ENCODE measurements around the gene JAK1. TPM values are rescaled to one million over a fixed set of nuclear protein-coding genes. Genes with fewer than 3 reads are reported as not detected.

The JAK1 gene
- total and polyA plus RNA-seq, 10 of the 15 experiments (the other 5 are each of a cell fraction or from before 2014, with no cell fraction given), result 9.6 to 45.5 (median 35.7) TPM

DNA sequence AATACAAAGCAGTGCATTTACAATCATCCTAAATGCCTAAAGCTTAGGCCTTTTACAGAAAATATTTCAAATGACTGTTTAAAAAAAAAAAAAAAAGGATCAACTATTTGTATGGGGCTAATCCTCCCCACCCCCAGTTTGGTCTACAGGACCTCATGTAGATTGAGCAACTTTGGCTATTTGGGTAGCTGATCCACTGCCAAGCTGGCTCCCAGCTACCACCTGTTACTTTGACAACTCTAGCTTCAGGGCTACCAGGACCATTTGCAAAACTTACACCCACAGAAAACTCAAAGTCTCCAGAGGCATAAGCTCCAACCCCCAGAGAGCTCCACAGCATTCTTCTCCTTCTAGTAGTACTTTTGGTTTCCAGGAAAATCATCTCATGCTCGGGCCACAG lies 29.4 kb downstream of the JAK1 start:
- no peaks in the 10 kb centered on the region for H3K27me3 ChIP-seq (replicated peaks in 1 of 2; ENCODE audit: control insufficient read depth in 2 of 2, insufficient read depth in 2 of 2, low read length in 1 of 2)
- ChIA-PET SMC1A (ENCODE audit: uncharacterized antibody, unreplicated experiment) (no interaction called here), RAD21 (ENCODE audit: unreplicated experiment) (no interaction called here), POLR2A (no interaction called here), CTCF (interaction anchor here (0.6 kb wide), 1 partner anchor 32 kb away, joined by 3 read pairs; no protein-coding TSS in a partner anchor)
- H3K36me3 ChIP-seq (ENCODE audit: control insufficient read depth in 2 of 2, insufficient read depth in 2 of 2, low read length in 1 of 2), result no peaks in the 10 kb centered on the region
- intact Hi-C loops (cut with micrococcal nuclease; ENCODE audit: unreplicated experiment) (no loop called here), in situ Hi-C loops (cut with MboI) (no loop called here)
- DNase-seq (ENCODE audit: low read depth, low spot score) (no peak), FAIRE-seq (no peak), ATAC-seq (no peak)
- no peak overlapping the region for H3K4me2 ChIP-seq (ENCODE audit: control insufficient read depth, insufficient read depth)
- TF ChIP-seq PAX8 (IDR thresholded peaks at IDR 0.05) (no peak), JUNB (IDR thresholded peaks at IDR 0.05) (no peak), RCOR1 (conservative IDR thresholded peaks at IDR 0.05; ENCODE audit: low read depth, low read length) (no peak), FOXM1 (IDR thresholded peaks at IDR 0.05; ENCODE audit: low read depth, low read length) (no peak), SRF (IDR thresholded peaks at IDR 0.05; ENCODE audit: low read depth in 2 of 2, low read length in 2 of 2) (no peak), SMAD1 (IDR thresholded peaks at IDR 0.05; ENCODE audit: low read depth, partially characterized antibody) (no peak), KDM1A (IDR thresholded peaks at IDR 0.05; ENCODE audit: borderline replicate concordance) (no peak), RB1 (IDR thresholded peaks at IDR 0.05; ENCODE audit: borderline replicate concordance) (no peak), FOXK2 (IDR thresholded peaks at IDR 0.05) (no peak), CHD1 (IDR thresholded peaks at IDR 0.05; ENCODE audit: low read depth, low read length) (no peak), NBN (IDR thresholded peaks at IDR 0.05) (no peak), TCF7 (IDR thresholded peaks at IDR 0.05; ENCODE audit: borderline replicate concordance) (no peak), ZBED1 (IDR thresholded peaks at IDR 0.05; ENCODE audit: borderline replicate concordance) (no peak), TCF3 (IDR thresholded peaks at IDR 0.05; ENCODE audit: borderline replicate concordance, insufficient read depth, low read depth, low read length) (no peak), MYB (IDR thresholded peaks at IDR 0.05; ENCODE audit: borderline replicate concordance, low read depth, low read length) (no peak), POLR2A (IDR thresholded peaks at IDR 0.05; ENCODE audit: low read depth, low read length) (no peak)
- TF ChIP-seq, protein P1, sequence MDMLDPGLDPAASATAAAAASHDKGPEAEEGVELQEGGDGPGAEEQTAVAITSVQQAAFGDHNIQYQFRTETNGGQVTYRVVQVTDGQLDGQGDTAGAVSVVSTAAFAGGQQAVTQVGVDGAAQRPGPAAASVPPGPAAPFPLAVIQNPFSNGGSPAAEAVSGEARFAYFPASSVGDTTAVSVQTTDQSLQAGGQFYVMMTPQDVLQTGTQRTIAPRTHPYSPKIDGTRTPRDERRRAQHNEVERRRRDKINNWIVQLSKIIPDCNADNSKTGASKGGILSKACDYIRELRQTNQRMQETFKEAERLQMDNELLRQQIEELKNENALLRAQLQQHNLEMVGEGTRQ (IDR thresholded peaks at IDR 0.05; ENCODE audit: borderline replicate concordance, low read depth, low read length), result no peak
- TF ChIP-seq, protein P2, sequence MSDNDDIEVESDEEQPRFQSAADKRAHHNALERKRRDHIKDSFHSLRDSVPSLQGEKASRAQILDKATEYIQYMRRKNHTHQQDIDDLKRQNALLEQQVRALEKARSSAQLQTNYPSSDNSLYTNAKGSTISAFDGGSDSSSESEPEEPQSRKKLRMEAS (IDR thresholded peaks at IDR 0.05; ENCODE audit: low read depth, low read length), result no peak
- TF ChIP-seq, protein P3, sequence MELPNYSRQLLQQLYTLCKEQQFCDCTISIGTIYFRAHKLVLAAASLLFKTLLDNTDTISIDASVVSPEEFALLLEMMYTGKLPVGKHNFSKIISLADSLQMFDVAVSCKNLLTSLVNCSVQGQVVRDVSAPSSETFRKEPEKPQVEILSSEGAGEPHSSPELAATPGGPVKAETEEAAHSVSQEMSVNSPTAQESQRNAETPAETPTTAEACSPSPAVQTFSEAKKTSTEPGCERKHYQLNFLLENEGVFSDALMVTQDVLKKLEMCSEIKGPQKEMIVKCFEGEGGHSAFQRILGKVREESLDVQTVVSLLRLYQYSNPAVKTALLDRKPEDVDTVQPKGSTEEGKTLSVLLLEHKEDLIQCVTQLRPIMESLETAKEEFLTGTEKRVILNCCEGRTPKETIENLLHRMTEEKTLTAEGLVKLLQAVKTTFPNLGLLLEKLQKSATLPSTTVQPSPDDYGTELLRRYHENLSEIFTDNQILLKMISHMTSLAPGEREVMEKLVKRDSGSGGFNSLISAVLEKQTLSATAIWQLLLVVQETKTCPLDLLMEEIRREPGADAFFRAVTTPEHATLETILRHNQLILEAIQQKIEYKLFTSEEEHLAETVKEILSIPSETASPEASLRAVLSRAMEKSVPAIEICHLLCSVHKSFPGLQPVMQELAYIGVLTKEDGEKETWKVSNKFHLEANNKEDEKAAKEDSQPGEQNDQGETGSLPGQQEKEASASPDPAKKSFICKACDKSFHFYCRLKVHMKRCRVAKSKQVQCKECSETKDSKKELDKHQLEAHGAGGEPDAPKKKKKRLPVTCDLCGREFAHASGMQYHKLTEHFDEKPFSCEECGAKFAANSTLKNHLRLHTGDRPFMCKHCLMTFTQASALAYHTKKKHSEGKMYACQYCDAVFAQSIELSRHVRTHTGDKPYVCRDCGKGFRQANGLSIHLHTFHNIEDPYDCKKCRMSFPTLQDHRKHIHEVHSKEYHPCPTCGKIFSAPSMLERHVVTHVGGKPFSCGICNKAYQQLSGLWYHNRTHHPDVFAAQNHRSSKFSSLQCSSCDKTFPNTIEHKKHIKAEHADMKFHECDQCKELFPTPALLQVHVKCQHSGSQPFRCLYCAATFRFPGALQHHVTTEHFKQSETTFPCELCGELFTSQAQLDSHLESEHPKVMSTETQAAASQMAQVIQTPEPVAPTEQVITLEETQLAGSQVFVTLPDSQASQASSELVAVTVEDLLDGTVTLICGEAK (IDR thresholded peaks at IDR 0.05; ENCODE audit: borderline replicate concordance), result no peak
- TF ChIP-seq, protein P4, sequence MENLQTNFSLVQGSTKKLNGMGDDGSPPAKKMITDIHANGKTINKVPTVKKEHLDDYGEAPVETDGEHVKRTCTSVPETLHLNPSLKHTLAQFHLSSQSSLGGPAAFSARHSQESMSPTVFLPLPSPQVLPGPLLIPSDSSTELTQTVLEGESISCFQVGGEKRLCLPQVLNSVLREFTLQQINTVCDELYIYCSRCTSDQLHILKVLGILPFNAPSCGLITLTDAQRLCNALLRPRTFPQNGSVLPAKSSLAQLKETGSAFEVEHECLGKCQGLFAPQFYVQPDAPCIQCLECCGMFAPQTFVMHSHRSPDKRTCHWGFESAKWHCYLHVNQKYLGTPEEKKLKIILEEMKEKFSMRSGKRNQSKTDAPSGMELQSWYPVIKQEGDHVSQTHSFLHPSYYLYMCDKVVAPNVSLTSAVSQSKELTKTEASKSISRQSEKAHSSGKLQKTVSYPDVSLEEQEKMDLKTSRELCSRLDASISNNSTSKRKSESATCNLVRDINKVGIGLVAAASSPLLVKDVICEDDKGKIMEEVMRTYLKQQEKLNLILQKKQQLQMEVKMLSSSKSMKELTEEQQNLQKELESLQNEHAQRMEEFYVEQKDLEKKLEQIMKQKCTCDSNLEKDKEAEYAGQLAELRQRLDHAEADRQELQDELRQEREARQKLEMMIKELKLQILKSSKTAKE (IDR thresholded peaks at IDR 0.05; ENCODE audit: low read depth, poor library complexity, severe bottlenecking), result no peak
- H3K4me3 ChIP-seq, result no peak overlapping the region
- 100% methylated on average over 1 of the region's 1 CpG for WGBS (ENCODE audit: insufficient coverage, insufficient replicate concordance, low lambda C conversion rate, missing lambda C conversion rate)
- BruUV-seq (replicated peaks), result no TSS peak
- H3K27ac ChIP-seq (ENCODE audit: control insufficient read depth, insufficient read depth), result no peak overlapping the region
- H3K4me1 ChIP-seq (ENCODE audit: control insufficient read depth, insufficient read depth, low read length), result peaks cover 9% of the 10 kb centered on the region
- no peaks in the 10 kb centered on the region for H3K9me3 ChIP-seq (replicated peaks; ENCODE audit: control insufficient read depth, insufficient read depth, low read length)
- H3K9ac ChIP-seq (ENCODE audit: control insufficient read depth, insufficient read depth, low read length), result no peak overlapping the region
- peaks cover 3% of the 10 kb centered on the region; the same call in 1 of the 2 replicates for H4K20me1 ChIP-seq (ENCODE audit: control insufficient read depth, insufficient read depth)
- H3K79me2 ChIP-seq (ENCODE audit: control insufficient read depth, insufficient read depth, low read length), result peaks cover 20% of the 10 kb centered on the region
- no peak overlapping the region for H2AFZ ChIP-seq (ENCODE audit: control insufficient read depth, low read depth, low read length)
